Measurements from ENCODE around the gene TLR9. TPM values are rescaled to one million over a fixed set of nuclear protein-coding genes. Genes with fewer than 3 reads are reported as not detected.
A peak's percentile ranks its signal among the peaks of the same experiment; 100 is the strongest.

The TLR9 gene
- total RNA-seq, 1 donor from 2014 or later: not detected

DNA sequence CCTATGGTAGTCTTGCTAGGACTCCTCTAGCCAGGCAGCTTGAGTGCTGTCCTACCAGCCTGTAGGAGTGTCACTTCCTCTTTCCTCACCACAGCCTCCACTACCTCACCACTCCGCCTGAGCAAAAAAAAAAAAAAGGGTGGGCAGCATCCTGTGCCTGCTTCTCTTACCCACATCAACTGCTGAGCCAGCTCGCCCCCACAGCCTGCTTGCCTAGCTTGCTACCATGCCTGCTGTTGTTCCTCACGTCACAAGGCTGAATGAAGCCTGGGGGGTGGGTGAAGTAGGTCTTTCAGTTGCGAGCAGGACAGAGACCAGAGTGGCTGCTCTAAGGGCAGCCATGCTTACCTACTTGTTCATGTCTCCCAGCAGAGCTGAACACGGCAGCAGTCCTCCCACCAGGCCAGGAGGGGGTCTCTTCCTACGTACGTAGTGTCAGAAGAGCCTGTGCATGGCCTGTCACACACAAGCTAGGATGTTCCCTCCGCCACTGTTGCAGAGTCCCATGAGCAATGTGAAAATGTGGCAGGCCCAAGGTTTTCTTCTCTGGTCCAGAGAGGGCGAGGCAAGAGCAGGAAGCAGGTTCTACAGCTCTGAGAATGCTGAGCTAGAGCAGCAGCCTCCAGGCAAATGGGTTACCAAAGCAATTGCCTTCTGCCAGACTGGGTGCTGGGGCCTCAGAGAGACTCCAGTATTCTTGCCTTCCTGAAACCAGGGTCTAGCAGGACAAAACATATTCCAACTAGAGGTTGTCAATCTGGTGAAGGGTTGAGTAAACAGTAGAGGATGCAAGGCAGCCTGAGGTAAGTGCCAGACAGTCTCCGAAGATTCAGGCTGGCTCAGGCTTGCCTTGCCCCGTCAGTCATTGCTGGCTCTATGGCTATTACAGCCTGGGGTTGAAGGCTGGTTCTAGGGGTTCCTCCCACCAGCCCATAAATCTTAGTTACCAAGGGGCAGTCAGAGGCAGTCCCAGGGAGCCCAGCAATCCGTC lies 28.2 kb upstream of the TLR9 start:
- H3K27me3 ChIP-seq: no peaks in the 10 kb centered on the region
- H3K9me3 ChIP-seq: no peaks in the 10 kb centered on the region
- H3K27ac ChIP-seq: peak overlapping the region; percentile 3
- H3K4me1 ChIP-seq: peaks cover 34% of the 10 kb centered on the region
- H3K36me3 ChIP-seq: peaks cover 0 to 58% of the 10 kb centered on the region in 2 donors
- DNase-seq (ENCODE audit: extremely low spot score in 2 of 2): no peak
- no peak for TF ChIP-seq POLR2A (IDR thresholded peaks at IDR 0.05)
- TF ChIP-seq, protein P1, sequence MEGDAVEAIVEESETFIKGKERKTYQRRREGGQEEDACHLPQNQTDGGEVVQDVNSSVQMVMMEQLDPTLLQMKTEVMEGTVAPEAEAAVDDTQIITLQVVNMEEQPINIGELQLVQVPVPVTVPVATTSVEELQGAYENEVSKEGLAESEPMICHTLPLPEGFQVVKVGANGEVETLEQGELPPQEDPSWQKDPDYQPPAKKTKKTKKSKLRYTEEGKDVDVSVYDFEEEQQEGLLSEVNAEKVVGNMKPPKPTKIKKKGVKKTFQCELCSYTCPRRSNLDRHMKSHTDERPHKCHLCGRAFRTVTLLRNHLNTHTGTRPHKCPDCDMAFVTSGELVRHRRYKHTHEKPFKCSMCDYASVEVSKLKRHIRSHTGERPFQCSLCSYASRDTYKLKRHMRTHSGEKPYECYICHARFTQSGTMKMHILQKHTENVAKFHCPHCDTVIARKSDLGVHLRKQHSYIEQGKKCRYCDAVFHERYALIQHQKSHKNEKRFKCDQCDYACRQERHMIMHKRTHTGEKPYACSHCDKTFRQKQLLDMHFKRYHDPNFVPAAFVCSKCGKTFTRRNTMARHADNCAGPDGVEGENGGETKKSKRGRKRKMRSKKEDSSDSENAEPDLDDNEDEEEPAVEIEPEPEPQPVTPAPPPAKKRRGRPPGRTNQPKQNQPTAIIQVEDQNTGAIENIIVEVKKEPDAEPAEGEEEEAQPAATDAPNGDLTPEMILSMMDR (IDR thresholded peaks at IDR 0.05): no peak
- TF ChIP-seq POLR2AphosphoS5 (IDR thresholded peaks at IDR 0.05; ENCODE audit: insufficient read depth in 1 of 2, low read depth in 1 of 2): peak in 1 of 2 donors; percentile 42
- intact Hi-C loops (cut with DNase I): no loop called here
- no peak overlapping the region for H3K4me3 ChIP-seq

DNA sequence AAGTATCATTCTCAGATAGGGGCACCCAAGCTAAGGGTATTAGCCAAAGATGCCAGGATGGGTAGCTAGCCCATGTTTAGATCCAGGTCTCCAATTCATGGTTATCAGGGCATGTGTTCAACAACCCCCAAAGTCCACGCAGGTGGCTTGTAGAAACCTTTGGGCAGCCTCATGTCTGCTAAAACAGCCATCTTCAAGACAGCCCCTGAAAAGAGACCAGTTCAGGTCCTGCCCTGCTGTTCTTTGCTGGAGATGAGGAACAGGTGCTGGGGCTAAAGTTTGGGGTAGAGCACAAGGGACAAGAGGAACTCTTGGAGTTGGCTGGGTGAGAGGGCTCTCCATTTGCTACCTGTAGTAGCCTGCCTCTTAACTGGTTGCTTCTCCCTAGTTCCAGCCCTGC lies 24.7 kb upstream of the TLR9 start:
- TF ChIP-seq POLR2AphosphoS5 (IDR thresholded peaks at IDR 0.05; ENCODE audit: insufficient read depth in 1 of 2, low read depth in 1 of 2) (no peak), POLR2A (IDR thresholded peaks at IDR 0.05) (no peak)
- TF ChIP-seq, protein P1 (IDR thresholded peaks at IDR 0.05): no peak
- no peak overlapping the region for H3K27ac ChIP-seq
- no peak overlapping the region for H3K4me3 ChIP-seq
- H3K9me3 ChIP-seq: no peaks in the 10 kb centered on the region
- H3K27me3 ChIP-seq: no peaks in the 10 kb centered on the region
- H3K4me1 ChIP-seq: peaks cover 51% of the 10 kb centered on the region
- DNase-seq (ENCODE audit: extremely low spot score in 2 of 2): no peak
- intact Hi-C loops (cut with DNase I): no loop called here
- peaks cover 0 to 24% of the 10 kb centered on the region in 2 donors for H3K36me3 ChIP-seq

GRCh38 chr3:52249683-52250082 lies 24.2 kb upstream of the TLR9 start:
- Histone ChIP-seq H3K36me3 (peaks cover 0 to 19% of the 10 kb centered on the region in 2 donors), H3K4me1 (peaks cover 55% of the 10 kb centered on the region), H3K4me3 (no peak overlapping the region), H3K27ac (no peak overlapping the region), H3K27me3 (no peaks in the 10 kb centered on the region), H3K9me3 (no peaks in the 10 kb centered on the region)
- TF ChIP-seq POLR2AphosphoS5 (IDR thresholded peaks at IDR 0.05; ENCODE audit: insufficient read depth in 1 of 2, low read depth in 1 of 2) (no peak), POLR2A (IDR thresholded peaks at IDR 0.05) (no peak)
- TF ChIP-seq, protein P1 (IDR thresholded peaks at IDR 0.05): no peak
- intact Hi-C loops (cut with DNase I): no loop called here
- DNase-seq (ENCODE audit: extremely low spot score in 2 of 2): no peak

GRCh38 chr3:52248816-52249547 lies 23.5 kb upstream of the TLR9 start:
- Histone ChIP-seq H3K9me3 (no peaks in the 10 kb centered on the region), H3K36me3 (peaks cover 0 to 12% of the 10 kb centered on the region in 2 donors), H3K27me3 (no peaks in the 10 kb centered on the region), H3K27ac (no peak overlapping the region), H3K4me3 (no peak overlapping the region), H3K4me1 (peaks cover 55% of the 10 kb centered on the region)
- no peak for DNase-seq (ENCODE audit: extremely low spot score in 2 of 2)
- intact Hi-C loops (cut with DNase I): no loop called here
- TF ChIP-seq, protein P1 (IDR thresholded peaks at IDR 0.05): no peak
- no peak for TF ChIP-seq POLR2AphosphoS5 (IDR thresholded peaks at IDR 0.05; ENCODE audit: insufficient read depth in 1 of 2, low read depth in 1 of 2)
- no peak for TF ChIP-seq POLR2A (IDR thresholded peaks at IDR 0.05)

Measured in vagina (tissue), 2 donors.